ENCODE measurements around the gene SPATA19.

The SPATA19 gene

GRCh38 chr11:133817449-133817848 lies 27.9 kb downstream of the SPATA19 start:
- DNase-seq = no peak

GRCh38 chr11:133816146-133816870 lies 29.0 kb downstream of the SPATA19 start:
- no peak for DNase-seq

DNA sequence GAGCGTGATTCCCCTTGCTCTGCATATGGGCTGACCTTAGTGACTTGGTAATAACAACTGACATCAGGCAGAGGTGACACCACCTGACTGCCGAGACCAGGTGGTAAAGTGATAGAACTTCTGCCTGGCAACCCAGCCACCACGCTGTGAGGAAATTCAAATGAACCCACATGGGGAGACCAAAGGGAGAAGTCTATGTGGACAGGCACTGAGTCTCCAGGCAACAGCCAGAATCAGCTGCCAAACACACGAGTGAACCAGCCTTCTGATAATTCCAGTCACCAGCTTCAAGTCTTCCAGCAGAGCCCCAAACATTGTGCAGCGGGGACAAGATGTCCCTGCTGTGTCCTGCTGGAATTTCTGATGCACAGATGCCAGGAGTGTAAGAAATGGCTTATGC lies 29.7 kb downstream of the SPATA19 start:
- no peak for DNase-seq

GRCh38 chr11:133814588-133815100 lies 30.7 kb downstream of the SPATA19 start:
- DNase-seq = no peak

DNA sequence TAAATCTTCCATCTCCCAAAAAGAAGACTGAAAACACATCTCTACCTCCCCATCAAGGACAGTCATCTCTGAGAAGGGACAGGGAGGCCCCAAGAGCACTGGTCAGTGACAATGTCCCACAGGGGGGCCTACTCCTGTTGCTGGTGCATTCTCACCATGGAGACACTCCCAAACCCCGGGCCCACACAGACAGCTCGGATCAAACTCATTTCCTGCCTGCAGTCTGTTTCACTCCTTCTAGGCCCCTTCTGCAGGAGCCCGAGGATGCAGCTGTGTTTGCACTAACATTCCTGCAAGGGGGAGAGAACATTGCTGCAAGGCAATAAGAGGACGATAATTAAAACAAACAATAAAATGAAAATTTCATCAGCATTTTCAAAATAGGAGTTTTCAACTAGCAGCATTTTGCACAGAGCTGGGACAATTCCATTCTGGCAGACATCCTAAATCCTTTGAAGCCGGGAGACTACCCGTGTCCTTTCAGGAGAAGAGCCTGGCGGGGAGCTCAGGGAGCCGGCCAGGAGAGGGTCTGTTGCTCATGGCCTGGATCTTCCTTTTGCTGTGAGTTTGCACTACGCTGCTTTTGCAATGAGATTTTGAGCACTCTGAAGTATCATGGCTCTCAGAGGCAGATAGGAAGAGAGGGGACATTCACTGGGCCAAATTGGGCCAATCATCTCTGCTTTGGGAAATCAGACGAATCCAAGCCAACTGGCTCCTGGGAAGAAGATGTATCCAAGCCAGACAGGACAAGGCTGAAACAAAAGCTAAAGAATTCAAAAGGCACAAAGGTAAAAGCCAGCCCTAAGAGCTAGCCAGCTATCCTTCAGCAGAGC lies 33.2 kb downstream of the SPATA19 start:
- DNase-seq = no peak

- no peak for DNase-seq
Measured at GRCh38 chr11:133810766-133811165, 34.5 kb downstream of the SPATA19 start.

DNA sequence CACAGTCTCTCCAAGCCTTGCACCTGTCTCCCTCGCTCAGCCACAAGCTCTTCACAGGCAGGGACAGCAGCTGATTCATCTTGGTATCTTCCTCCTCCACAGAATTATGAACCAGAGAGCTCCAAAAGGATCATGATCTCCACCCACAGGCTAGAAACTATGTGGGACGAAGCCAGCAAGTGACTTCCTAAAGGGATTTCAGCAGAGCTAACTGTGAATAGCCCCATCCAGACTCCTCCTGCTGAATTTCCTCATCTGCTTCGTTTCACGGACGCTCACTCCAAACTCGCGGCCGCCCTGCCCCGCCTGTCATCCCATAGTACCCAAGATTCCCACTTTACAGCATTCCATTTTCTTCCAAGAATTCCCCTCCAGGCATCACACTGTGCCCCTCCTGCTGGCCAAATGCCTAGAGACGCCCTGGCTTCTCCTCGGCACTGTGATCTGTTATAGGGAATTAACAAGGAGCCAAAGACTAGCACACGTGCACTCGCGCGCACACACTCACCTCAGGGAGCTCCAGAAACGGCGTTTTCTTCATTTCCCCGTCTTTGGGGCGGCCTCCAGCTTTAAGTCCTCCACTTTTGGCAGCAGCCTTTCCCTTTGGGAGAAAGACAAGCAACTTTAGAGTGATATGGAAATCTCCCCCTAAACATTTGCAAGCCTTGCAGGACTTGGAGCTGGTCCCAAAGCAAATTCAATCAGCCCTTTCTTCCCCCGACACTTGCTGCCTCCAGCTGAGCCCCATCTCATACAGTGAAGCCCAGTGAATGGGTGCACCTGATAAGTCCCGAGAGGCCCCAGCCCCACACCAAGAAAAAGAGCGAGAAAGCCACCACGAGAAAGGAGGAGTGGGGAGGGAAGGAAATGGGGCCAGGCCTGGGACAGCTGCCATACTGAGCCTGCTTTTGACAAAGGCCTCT lies 35.5 kb downstream of the SPATA19 start:
- DNase-seq = no peak

DNA sequence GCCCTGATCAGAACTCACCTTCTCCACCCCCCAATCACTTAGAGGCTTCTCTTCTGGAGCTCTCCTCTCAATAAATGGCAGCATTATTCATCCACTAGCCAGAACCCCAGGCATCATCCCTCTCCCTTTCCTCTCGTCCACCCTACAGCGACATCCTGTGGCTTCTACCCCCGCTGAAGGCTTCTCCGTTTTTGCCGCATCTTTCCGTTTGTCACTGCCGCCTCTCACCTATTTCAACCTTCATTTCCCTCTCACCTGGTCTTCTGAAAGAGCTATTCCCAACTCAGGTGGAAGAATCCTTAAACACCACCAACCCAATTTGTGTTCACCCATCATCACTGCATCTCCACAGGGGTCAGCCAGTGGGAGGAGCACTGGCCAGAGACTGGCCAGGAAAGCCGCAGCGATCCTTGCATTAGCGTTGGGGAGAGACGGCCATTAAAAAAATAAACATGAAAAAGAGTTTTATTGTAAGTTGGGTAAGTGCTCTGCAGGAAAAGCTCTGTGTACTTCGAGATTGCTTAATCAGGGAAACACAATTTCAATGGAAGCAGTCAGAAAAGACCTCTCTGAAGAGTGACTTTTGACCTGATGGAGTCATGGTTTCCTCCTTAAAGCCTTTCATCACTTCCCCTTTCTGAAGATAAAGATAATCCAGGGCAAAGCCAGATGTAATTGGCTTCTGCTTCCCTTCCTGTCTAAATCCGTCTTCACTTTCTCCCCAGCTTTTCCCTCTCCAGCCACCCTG lies 36.7 kb downstream of the SPATA19 start:
- DNase-seq = no peak

GRCh38 chr11:133803026-133803425 lies 42.3 kb downstream of the SPATA19 start:
- DNase-seq = no peak

DNA sequence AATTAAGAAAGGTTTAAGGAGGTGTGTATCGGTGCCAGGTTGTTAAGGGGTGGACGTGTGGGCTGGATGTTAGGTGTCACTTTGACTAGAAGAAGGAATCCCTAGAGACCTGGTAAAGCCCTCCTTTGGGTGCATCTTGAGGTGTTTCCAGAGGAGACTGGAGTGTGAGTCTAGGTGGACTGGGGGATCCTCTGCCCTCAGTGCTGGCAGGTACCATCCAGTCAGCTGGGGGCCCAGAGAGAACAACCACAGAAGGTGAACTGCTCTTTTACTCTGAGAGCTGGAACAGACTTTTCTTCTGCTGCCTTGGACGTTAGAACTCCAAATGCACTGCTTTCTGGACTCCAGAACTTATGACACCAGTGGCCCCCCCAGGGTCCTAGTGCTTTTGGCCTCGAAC lies 44.0 kb downstream of the SPATA19 start:
- no peak for DNase-seq

DNA sequence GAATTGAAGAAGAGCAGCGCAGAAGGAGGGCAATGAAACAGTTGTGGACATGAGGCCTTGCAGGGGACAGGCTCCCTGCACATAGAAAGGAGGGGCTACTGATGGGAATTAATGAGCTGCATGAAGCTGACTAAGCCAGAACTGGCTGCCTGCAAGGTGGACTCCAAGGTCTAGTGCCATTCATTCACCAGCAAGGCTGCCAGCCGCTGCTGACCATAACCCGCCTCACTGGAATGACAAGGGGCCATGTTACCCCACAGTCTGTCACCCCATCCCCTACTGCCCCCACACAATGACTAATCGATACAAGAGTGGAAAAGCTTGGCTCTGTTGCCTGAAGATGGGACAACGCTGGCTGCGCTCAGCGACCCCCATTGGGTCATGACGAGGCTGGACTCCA lies 44.6 kb downstream of the SPATA19 start:
- no peak for DNase-seq

DNA sequence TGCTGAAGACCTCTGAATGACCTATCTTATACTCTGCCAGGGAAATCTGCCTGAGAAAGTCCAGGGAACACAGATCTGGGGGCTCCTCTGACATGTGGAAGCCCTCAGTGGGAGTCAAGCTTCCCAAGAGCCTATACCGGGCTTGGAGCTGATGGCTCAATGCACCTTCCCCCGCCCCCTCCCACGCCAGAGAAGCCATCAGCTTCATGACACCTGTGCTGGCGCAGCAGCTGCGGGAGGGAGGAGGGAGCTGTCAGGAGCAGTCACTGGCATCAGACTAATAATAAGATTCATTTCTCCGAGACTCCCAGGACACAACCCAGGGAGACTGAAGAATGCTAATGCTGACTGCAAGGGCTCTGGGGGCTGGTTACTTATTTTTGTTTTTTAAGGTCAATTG lies 47.8 kb downstream of the SPATA19 start:
- DNase-seq = no peak

- no peak for DNase-seq
Measured at GRCh38 chr11:133796043-133796795, 49.1 kb downstream of the SPATA19 start.

GRCh38 chr11:133795088-133795487 lies 50.2 kb downstream of the SPATA19 start:
- DNase-seq = no peak

- DNase-seq = no peak
Measured at GRCh38 chr11:133794205-133794604, 51.1 kb downstream of the SPATA19 start.

DNA sequence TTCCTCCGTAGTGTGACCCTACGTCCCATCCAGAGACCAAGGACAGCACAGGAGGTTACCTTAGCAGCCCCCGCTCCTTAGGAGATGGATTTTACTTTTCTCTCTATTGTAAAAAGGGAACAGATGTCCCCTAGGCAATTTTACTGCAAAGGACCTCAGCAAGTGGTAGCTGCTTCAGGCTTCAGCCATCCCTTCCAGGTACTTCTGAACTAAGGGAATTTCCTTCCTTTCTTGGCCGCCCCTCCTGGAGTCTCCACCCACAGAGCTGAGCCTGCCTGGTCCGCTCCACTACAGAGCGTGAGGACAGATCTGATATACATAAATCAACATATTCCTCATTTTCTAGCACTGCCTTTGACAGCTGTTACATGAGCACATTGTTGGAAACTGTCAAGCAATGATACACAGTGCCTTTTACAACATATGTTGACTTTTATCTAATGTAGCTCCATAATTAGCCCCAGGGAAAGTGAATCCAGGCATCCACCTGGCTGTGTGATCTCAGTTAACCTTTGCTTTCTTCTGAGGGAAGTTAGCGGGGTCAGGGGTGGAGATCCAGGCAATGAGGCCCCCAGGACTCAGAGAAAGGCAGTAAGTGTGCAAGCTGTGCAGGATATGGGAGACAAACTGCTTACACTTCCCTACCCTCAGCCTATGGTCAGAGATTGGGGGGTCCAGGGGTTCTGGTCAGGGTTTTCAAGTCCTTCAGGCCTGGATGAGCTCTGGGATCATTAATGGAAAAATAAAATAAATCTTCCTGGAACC lies 51.9 kb downstream of the SPATA19 start:
- DNase-seq = no peak

DNA sequence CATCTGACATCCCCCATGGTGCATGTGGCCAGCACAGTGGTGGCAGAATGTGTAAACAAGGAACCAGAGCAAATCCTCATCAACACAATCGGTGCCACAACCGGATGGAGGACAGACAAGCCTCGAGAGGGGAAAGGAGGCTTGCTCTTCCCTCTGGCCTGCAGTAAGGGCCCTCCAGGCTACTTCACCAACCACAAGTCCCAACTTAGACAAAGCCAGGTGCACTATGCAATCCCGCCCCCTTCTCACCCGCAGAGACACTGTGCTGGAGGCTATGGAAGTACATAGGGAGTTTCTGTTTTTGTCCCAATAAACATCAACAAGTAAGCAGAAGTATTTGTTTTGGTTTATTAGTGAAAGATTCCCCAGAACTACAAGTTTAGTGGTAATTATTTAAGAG lies 54.3 kb downstream of the SPATA19 start:
- DNase-seq = no peak

Data from stimulated activated CD4-positive, alpha-beta T cell treated with anti-CD3 and anti-CD28 coated beads, Interleukin-4, amount 100 ng/mL, for 4 hours (primary cell).